AG04450 (cell line): Measurements from ENCODE around the gene RBM8A. TPM values are rescaled to one million over a fixed set of nuclear protein-coding genes. Genes with fewer than 3 reads are reported as not detected.

ENCODE experiments used
- CTCF ChIA-PET: fragments of 300-600, 350-600 bp; formaldehyde crosslinking; extraction: SDS; loops from one replicate; lab custom pipeline; 2022; ENCODE audit warnings: antibody characterized with exemption, inconsistent platforms; lab: Charles Lee
- POLR2A ChIA-PET: fragments of 350-600 bp; formaldehyde crosslinking; extraction: SDS; loops from one replicate; lab custom pipeline; 2021; ENCODE audit warnings: antibody characterized with exemption, inconsistent platforms; lab: Yijun Ruan, JAX
- DNase-seq: peaks from one replicate; pipeline ENCODE4 v3.0.0-alpha.2; 2011; ENCODE audit warnings: low read depth, low spot score
- H3K27ac ChIP-seq: one replicate; pipeline ENCODE4 v1.5.1; 2012; ENCODE audit warnings: low read depth, low read length, control low read depth
- H3K27me3 ChIP-seq: one replicate; pipeline ENCODE4 v1.6.0; 2012; ENCODE audit warnings: low read length; ENCODE audit not compliant: control insufficient read depth, insufficient read depth
- H3K4me3 ChIP-seq: 2 replicates; pipeline ENCODE4 v1.5.1; 2011; ENCODE audit warnings: mild to moderate bottlenecking, low read depth, low read length, control low read depth
- H3K9me3 ChIP-seq: 2 replicates; pipeline ENCODE4 v1.5.1; 2012; ENCODE audit warnings: low read length; ENCODE audit not compliant: control insufficient read depth, insufficient read depth
- CTCF ChIP-seq: IDR thresholded peaks from 2 replicates; pipeline ENCODE4 v1.5.1; 2011; ENCODE audit warnings: low read depth, low read length, control low read depth, inconsistent platforms
- polyA plus RNA-seq: library from polyadenylated mRNA; depleted of rRNA; stranded (reverse); fragments of >200 nt; gene quantifications from 2 replicates; pipeline ENCODE4 v1.2.3, GENCODE V29; 2011

RBM8A gene
- polyA plus RNA-seq, 1 experiment: 158 TPM

- no peaks in the 10 kb centered on the region for H3K9me3 ChIP-seq
- DNase-seq: no peak
- ChIA-PET POLR2A (no interaction called here), CTCF (interaction anchor here (5.1 kb wide), 1 partner anchor 19 kb away, joined by 133 read pairs; the partner anchor contains the start of gene ITGA10)
- H3K4me3 ChIP-seq: no peak overlapping the region
- no peak overlapping the region for H3K27ac ChIP-seq
- H3K27me3 ChIP-seq: no peaks in the 10 kb centered on the region
- TF ChIP-seq CTCF: no peak
Measured at GRCh38 chr1:145889722-145890121, 37.6 kb downstream of the RBM8A start.

GRCh38 chr1:145887631-145888030, 39.7 kb downstream of the RBM8A start:
- Histone ChIP-seq H3K9me3 (no peaks in the 10 kb centered on the region), H3K27me3 (no peaks in the 10 kb centered on the region), H3K27ac (no peak overlapping the region), H3K4me3 (no peak overlapping the region)
- no peak for TF ChIP-seq CTCF
- ChIA-PET POLR2A (interaction anchor here (0.5 kb wide), 1 partner anchor 31 kb away, joined by 4 read pairs; the partner anchor contains the start of gene PEX11B), CTCF (interaction anchor here (1.2 kb wide), 1 partner anchor 22 kb away, joined by 3 read pairs; the partner anchor contains the start of gene ITGA10)
- DNase-seq: no peak

GRCh38 chr1:145886816-145887215, 40.5 kb downstream of the RBM8A start:
- CTCF ChIA-PET: interaction anchor here (1.2 kb wide), 1 partner anchor 23 kb away, joined by 3 read pairs; the partner anchor contains the start of gene ITGA10
- POLR2A ChIA-PET: interaction anchor here (0.6 to 2.4 kb wide), 3 partner anchors 27 to 41 kb away, joined by 3 to 10 read pairs (median 5); partner anchors contain the start of genes NUDT17 and PIAS3

GRCh38 chr1:145886390-145886789, 40.9 kb downstream of the RBM8A start:
- TF ChIP-seq CTCF: no peak

More at GRCh38 chr1:145886816-145887215, 40.5 kb downstream of the RBM8A start:
- TF ChIP-seq CTCF: no peak
- Histone ChIP-seq H3K27ac (no peak overlapping the region), H3K9me3 (no peaks in the 10 kb centered on the region), H3K27me3 (no peaks in the 10 kb centered on the region), H3K4me3 (no peak overlapping the region)
- DNase-seq: no peak

GRCh38 chr1:145885738-145886287, 41.5 kb downstream of the RBM8A start, which contains the start of gene ANKRD35:
TSS of gene ANKRD35 (minus strand) at chr1:145885866. CDS start at chr1:145885758, 108 bp downstream.
- H3K27me3 ChIP-seq: no peaks in the 10 kb centered on the region
- POLR2A ChIA-PET: interaction anchor here (0.9 to 2.4 kb wide), 3 partner anchors 26 to 152 kb away, joined by 3 to 10 read pairs (median 4); partner anchors contain the start of genes PEX11B and PIAS3
- DNase-seq: no peak
- no peak for TF ChIP-seq CTCF
- no peak within 1 kb of the TSS for H3K27ac ChIP-seq
- CTCF ChIA-PET: interaction anchor here (0.9 kb wide), 1 partner anchor 41 kb away, joined by 3 read pairs; the partner anchor contains the start of gene NUDT17
- H3K9me3 ChIP-seq: no peaks in the 10 kb centered on the region
- peak within 1 kb of the TSS; percentile 73 for H3K4me3 ChIP-seq

More at GRCh38 chr1:145886390-145886789, 40.9 kb downstream of the RBM8A start:
- POLR2A ChIA-PET: interaction anchor here (0.6 to 2.4 kb wide), 4 partner anchors 27 to 152 kb away, joined by 3 to 10 read pairs (median 4); partner anchors contain the start of genes NUDT17 and PIAS3
- no peaks in the 10 kb centered on the region for H3K27me3 ChIP-seq
- DNase-seq: no peak
- CTCF ChIA-PET: no interaction called here
- no peak overlapping the region for H3K27ac ChIP-seq
- H3K9me3 ChIP-seq: no peaks in the 10 kb centered on the region
- peak overlapping the region; percentile 73 for H3K4me3 ChIP-seq
